ENCODE measurements around the gene POMT1. TPM values are rescaled to one million over a fixed set of nuclear protein-coding genes. Genes with fewer than 3 reads are reported as not detected.
"Not testable (repeated sequence)": the region's sequence is repeated elsewhere in the genome, so short reads cannot be mapped to it uniquely, and the experiment has no call there.

Gene POMT1
- 49.1 TPM for polyA plus RNA-seq (2013, experiment 1 of 4)
- 47.6 TPM for polyA plus RNA-seq (2013, experiment 2 of 4)
- 36.1 TPM for polyA plus RNA-seq (2013, experiment 3 of 4)
- polyA plus RNA-seq (2013, experiment 4 of 4): 39.6 TPM

- H3K4me3 ChIP-seq (ENCODE audit: insufficient read depth, low read depth, low read length): peak within 1 kb of the TSS; percentile 74
- H3K36me3 ChIP-seq (ENCODE audit: control insufficient read depth, insufficient read depth, low read length): peaks cover 15% of the 10 kb centered on the region
- no peaks in the 10 kb centered on the region for H3K27me3 ChIP-seq (ENCODE audit: control insufficient read depth, insufficient read depth, low read length, poor library complexity, severe bottlenecking)
- 1 to 2% methylated on average over 83 of the region's 83 CpGs for WGBS, 2 experiments
- H3K9me3 ChIP-seq (ENCODE audit: control insufficient read depth, low read length): no peaks in the 10 kb centered on the region
- H3K27ac ChIP-seq (ENCODE audit: insufficient read depth, low read depth, low read length, poor library complexity, severe bottlenecking): peak within 1 kb of the TSS; percentile 50
- peaks cover 8% of the 10 kb centered on the region for H3K4me1 ChIP-seq (ENCODE audit: control insufficient read depth, insufficient read depth, low read length)
These were observed at the start of gene POMT1 for GRCh38 chr9:131502781-131503625. TSS of gene POMT1 (plus strand) at chr9:131502918. CDS start at chr9:131504219, 1,301 bp downstream.

- Histone ChIP-seq H3K27ac (ENCODE audit: insufficient read depth, low read depth, low read length, poor library complexity, severe bottlenecking) (no peak overlapping the region), H3K36me3 (ENCODE audit: control insufficient read depth, insufficient read depth, low read length) (peaks cover 45% of the 10 kb centered on the region)
These were observed 48.7 kb upstream of the POMT1 start for GRCh38 chr9:131454028-131454427.

GRCh38 chr9:131455655-131456054, 47.1 kb upstream of the POMT1 start:
- H3K4me3 ChIP-seq (ENCODE audit: insufficient read depth, low read depth, low read length); H3K4me1 ChIP-seq (ENCODE audit: control insufficient read depth, insufficient read depth, low read length); H3K27me3 ChIP-seq (ENCODE audit: control insufficient read depth, insufficient read depth, low read length, poor library complexity, severe bottlenecking); H3K9me3 ChIP-seq (ENCODE audit: control insufficient read depth, low read length); H3K27ac ChIP-seq (ENCODE audit: insufficient read depth, low read depth, low read length, poor library complexity, severe bottlenecking): not testable (repeated sequence)
- 91 to 93% methylated on average over 10 of the region's 10 CpGs for WGBS, 2 experiments
- H3K36me3 ChIP-seq (ENCODE audit: control insufficient read depth, insufficient read depth, low read length): peaks cover 53% of the 10 kb centered on the region

More at GRCh38 chr9:131454028-131454427, 48.7 kb upstream of the POMT1 start:
- Histone ChIP-seq H3K4me3 (ENCODE audit: insufficient read depth, low read depth, low read length) (no peak overlapping the region), H3K27me3 (ENCODE audit: control insufficient read depth, insufficient read depth, low read length, poor library complexity, severe bottlenecking) (no peaks in the 10 kb centered on the region), H3K4me1 (ENCODE audit: control insufficient read depth, insufficient read depth, low read length) (no peaks in the 10 kb centered on the region), H3K9me3 (ENCODE audit: control insufficient read depth, low read length) (no peaks in the 10 kb centered on the region)

- WGBS, 2 experiments: 96% methylated on average over 10 of the region's 10 CpGs
- no peaks in the 10 kb centered on the region for H3K4me1 ChIP-seq (ENCODE audit: control insufficient read depth, insufficient read depth, low read length)
- H3K36me3 ChIP-seq (ENCODE audit: control insufficient read depth, insufficient read depth, low read length): peaks cover 63% of the 10 kb centered on the region
- no peak overlapping the region for H3K27ac ChIP-seq (ENCODE audit: insufficient read depth, low read depth, low read length, poor library complexity, severe bottlenecking)
- no peaks in the 10 kb centered on the region for H3K9me3 ChIP-seq (ENCODE audit: control insufficient read depth, low read length)
- no peaks in the 10 kb centered on the region for H3K27me3 ChIP-seq (ENCODE audit: control insufficient read depth, insufficient read depth, low read length, poor library complexity, severe bottlenecking)
- no peak overlapping the region for H3K4me3 ChIP-seq (ENCODE audit: insufficient read depth, low read depth, low read length)
These were observed 45.0 kb upstream of the POMT1 start for GRCh38 chr9:131457746-131458145.

- H3K36me3 ChIP-seq (ENCODE audit: control insufficient read depth, insufficient read depth, low read length): peaks cover 64% of the 10 kb centered on the region
- no peak overlapping the region for H3K27ac ChIP-seq (ENCODE audit: insufficient read depth, low read depth, low read length, poor library complexity, severe bottlenecking)
- H3K9me3 ChIP-seq (ENCODE audit: control insufficient read depth, low read length): no peaks in the 10 kb centered on the region
These were observed 43.7 kb upstream of the POMT1 start for GRCh38 chr9:131459056-131459455.

DNA sequence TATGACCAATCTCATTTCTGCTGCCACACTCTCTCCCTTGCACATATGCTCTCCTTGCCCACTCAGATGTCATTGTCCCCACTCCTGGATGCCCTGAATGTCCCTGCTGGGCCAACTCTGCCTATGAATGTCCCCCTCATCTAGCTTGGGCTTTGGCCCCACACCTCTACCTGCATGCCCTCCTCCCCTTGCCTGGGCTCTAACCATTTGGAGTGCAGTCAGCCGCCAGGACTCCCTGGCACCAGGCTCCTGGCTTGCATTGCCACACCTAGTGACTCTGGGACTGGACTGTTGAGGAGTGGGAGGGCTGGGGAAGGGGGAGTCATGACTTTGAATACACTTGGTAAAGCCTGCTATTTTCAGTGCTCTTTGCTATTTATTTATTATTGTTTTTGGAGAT, 41.6 kb upstream of the POMT1 start:
- Histone ChIP-seq H3K4me1 (ENCODE audit: control insufficient read depth, insufficient read depth, low read length) (no peaks in the 10 kb centered on the region), H3K36me3 (ENCODE audit: control insufficient read depth, insufficient read depth, low read length) (peaks cover 72% of the 10 kb centered on the region), H3K27ac (ENCODE audit: insufficient read depth, low read depth, low read length, poor library complexity, severe bottlenecking) (no peak overlapping the region), H3K27me3 (ENCODE audit: control insufficient read depth, insufficient read depth, low read length, poor library complexity, severe bottlenecking) (no peaks in the 10 kb centered on the region), H3K9me3 (ENCODE audit: control insufficient read depth, low read length) (no peaks in the 10 kb centered on the region), H3K4me3 (ENCODE audit: insufficient read depth, low read depth, low read length) (no peak overlapping the region)
- 100% methylated on average over 1 of the region's 1 CpG for WGBS, 2 experiments

More at GRCh38 chr9:131459056-131459455, 43.7 kb upstream of the POMT1 start:
- 96 to 98% methylated on average over 10 of the region's 10 CpGs for WGBS, 2 experiments
- Histone ChIP-seq H3K27me3 (ENCODE audit: control insufficient read depth, insufficient read depth, low read length, poor library complexity, severe bottlenecking) (no peaks in the 10 kb centered on the region), H3K4me1 (ENCODE audit: control insufficient read depth, insufficient read depth, low read length) (no peaks in the 10 kb centered on the region), H3K4me3 (ENCODE audit: insufficient read depth, low read depth, low read length) (no peak overlapping the region)

DNA sequence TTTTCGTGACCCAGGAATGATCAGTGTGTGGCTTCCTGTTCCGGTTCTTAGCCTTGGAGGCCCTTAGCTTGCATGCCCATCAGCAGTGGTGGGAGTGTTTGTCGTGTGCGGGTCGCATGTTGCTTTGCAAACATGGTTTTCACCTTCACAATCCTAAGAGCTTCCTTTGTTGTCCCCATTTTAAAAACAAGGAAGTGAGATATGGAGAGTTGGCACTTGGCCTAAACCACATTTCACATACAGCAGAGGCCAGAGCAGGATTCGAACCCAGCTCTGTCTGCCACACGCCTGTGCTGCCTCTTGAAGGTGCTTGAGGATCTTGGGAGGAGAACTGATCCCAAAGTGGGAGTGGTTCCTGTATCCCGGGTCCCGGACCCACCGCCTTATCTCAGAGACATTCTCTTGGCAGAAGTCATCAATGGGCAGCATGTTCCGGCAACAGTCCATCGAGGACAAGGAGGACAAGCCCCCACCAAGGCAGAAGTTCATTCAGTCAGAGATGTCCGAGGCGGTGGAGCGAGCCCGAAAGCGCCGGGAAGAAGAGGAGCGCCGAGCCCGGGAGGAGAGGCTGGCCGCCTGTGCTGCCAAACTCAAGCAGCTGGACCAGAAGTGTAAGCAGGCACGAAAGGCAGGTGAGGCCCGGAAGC, 38.2 kb upstream of the POMT1 start:
- no peaks in the 10 kb centered on the region for H3K4me1 ChIP-seq (ENCODE audit: control insufficient read depth, insufficient read depth, low read length)
- H3K27ac ChIP-seq (ENCODE audit: insufficient read depth, low read depth, low read length, poor library complexity, severe bottlenecking): no peak overlapping the region
- no peak overlapping the region for H3K4me3 ChIP-seq (ENCODE audit: insufficient read depth, low read depth, low read length)
- H3K27me3 ChIP-seq (ENCODE audit: control insufficient read depth, insufficient read depth, low read length, poor library complexity, severe bottlenecking): no peaks in the 10 kb centered on the region
- no peaks in the 10 kb centered on the region for H3K9me3 ChIP-seq (ENCODE audit: control insufficient read depth, low read length)
- peaks cover 69% of the 10 kb centered on the region for H3K36me3 ChIP-seq (ENCODE audit: control insufficient read depth, insufficient read depth, low read length)
- 96 to 97% methylated on average over 24 of the region's 24 CpGs for WGBS, 2 experiments

DNA sequence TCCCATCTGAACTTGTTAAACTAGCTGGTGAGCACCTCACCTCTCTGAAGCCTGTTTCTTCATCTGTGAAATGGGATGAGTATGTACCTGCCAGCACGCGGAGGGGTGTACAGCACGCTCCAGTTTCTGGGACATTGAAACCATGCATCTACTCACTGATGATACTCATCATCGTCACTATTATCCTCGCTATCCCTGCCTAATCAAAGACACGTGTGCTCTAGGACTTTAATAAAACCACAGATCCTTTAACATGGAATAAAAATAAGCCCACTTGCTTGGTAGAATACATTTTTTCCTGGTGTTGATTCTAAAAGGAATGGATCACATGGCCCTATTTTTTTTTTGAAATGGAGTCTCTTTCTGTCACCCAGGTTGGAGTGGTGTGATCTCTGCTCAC, 37.3 kb upstream of the POMT1 start:
- Histone ChIP-seq H3K27ac (ENCODE audit: insufficient read depth, low read depth, low read length, poor library complexity, severe bottlenecking) (no peak overlapping the region), H3K4me1 (ENCODE audit: control insufficient read depth, insufficient read depth, low read length) (no peaks in the 10 kb centered on the region), H3K9me3 (ENCODE audit: control insufficient read depth, low read length) (no peaks in the 10 kb centered on the region), H3K4me3 (ENCODE audit: insufficient read depth, low read depth, low read length) (no peak overlapping the region), H3K36me3 (ENCODE audit: control insufficient read depth, insufficient read depth, low read length) (peaks cover 70% of the 10 kb centered on the region), H3K27me3 (ENCODE audit: control insufficient read depth, insufficient read depth, low read length, poor library complexity, severe bottlenecking) (no peaks in the 10 kb centered on the region)
- WGBS, 2 experiments: 94 to 97% methylated on average over 6 of the region's 6 CpGs

- H3K4me1 ChIP-seq (ENCODE audit: control insufficient read depth, insufficient read depth, low read length): no peaks in the 10 kb centered on the region
- peaks cover 67% of the 10 kb centered on the region for H3K36me3 ChIP-seq (ENCODE audit: control insufficient read depth, insufficient read depth, low read length)
- H3K27ac ChIP-seq (ENCODE audit: insufficient read depth, low read depth, low read length, poor library complexity, severe bottlenecking): no peak overlapping the region
- no peaks in the 10 kb centered on the region for H3K27me3 ChIP-seq (ENCODE audit: control insufficient read depth, insufficient read depth, low read length, poor library complexity, severe bottlenecking)
- H3K4me3 ChIP-seq (ENCODE audit: insufficient read depth, low read depth, low read length): no peak overlapping the region
- H3K9me3 ChIP-seq (ENCODE audit: control insufficient read depth, low read length): no peaks in the 10 kb centered on the region
- WGBS, 2 experiments: 95 to 97% methylated on average over 13 of the region's 13 CpGs
These were observed 35.3 kb upstream of the POMT1 start for GRCh38 chr9:131467214-131467935.

DNA sequence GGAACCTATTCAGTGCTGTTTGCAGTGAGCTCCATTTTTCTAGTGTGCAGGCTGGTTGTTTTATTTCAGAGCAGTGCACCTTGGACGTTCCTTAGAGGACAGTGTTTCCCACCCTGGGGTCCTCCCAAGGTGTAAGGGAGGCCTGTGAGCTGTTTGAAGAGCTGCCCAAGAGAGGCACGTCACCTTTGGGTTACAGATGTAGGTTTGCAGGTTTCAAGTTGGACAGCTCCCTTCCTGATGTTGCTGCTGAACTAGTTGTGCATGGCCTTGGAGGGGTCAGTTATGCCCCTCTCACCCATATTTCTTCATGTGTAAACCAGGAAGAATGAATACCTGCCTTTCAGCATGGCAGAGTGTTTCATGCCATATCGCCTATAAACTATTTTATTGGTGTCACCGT, 34.7 kb upstream of the POMT1 start:
- Histone ChIP-seq H3K27ac (ENCODE audit: insufficient read depth, low read depth, low read length, poor library complexity, severe bottlenecking) (no peak overlapping the region), H3K36me3 (ENCODE audit: control insufficient read depth, insufficient read depth, low read length) (peaks cover 69% of the 10 kb centered on the region), H3K27me3 (ENCODE audit: control insufficient read depth, insufficient read depth, low read length, poor library complexity, severe bottlenecking) (no peaks in the 10 kb centered on the region), H3K4me3 (ENCODE audit: insufficient read depth, low read depth, low read length) (no peak overlapping the region), H3K9me3 (ENCODE audit: control insufficient read depth, low read length) (no peaks in the 10 kb centered on the region), H3K4me1 (ENCODE audit: control insufficient read depth, insufficient read depth, low read length) (no peaks in the 10 kb centered on the region)
- 89 to 97% methylated on average over 2 to 4 of the region's 4 CpGs for WGBS, 2 experiments

All from ectodermal cell (in vitro differentiated cells).